Measurements from ENCODE around the gene SLC22A14. TPM values are rescaled to one million over a fixed set of nuclear protein-coding genes. Genes with fewer than 3 reads are reported as not detected.

The SLC22A14 gene
- total and polyA plus RNA-seq, 9 of the 15 experiments (the other 6 are each of a cell fraction or from before 2014, with no cell fraction given), result 0.03 to 0.07 TPM; not detected in 7

- peak; percentile 57; the same call in 1 of the 2 replicates for TF ChIP-seq HES1 (IDR thresholded peaks at IDR 0.05; ENCODE audit: low read depth)
- TF ChIP-seq U2AF1 (optimal IDR thresholded peaks at IDR 0.05; ENCODE audit: low read depth, low read length), result no peak
- no peak for TF ChIP-seq TCF15 (CRISPR knock-in tag; IDR thresholded peaks at IDR 0.05)
- TF ChIP-seq AFF1 (IDR thresholded peaks at IDR 0.05; ENCODE audit: low read depth in 1 of 2, partially characterized antibody in 2 of 2), result no peak
- TF ChIP-seq SETDB1 (IDR thresholded peaks at IDR 0.05; ENCODE audit: low read length), result no peak
- TF ChIP-seq MED1 (CRISPR knock-in tag; IDR thresholded peaks at IDR 0.05; ENCODE audit: borderline replicate concordance), result no peak
- no peak for TF ChIP-seq PHF8 (IDR thresholded peaks at IDR 0.05; ENCODE audit: borderline replicate concordance, low read length)
- 0 out of 2 replicates have a peak, but pooled peaks have one; percentile 20 for TF ChIP-seq GTF2E2 (tag; IDR thresholded peaks at IDR 0.05)
- TF ChIP-seq ZNF655 (CRISPR knock-in tag; IDR thresholded peaks at IDR 0.05), result no peak
- peak; percentile 72 for TF ChIP-seq TCF3 (CRISPR knock-in tag; IDR thresholded peaks at IDR 0.05)
- TF ChIP-seq POLR2H (tag; IDR thresholded peaks at IDR 0.05; ENCODE audit: low read depth), result no peak
- TF ChIP-seq E4F1 (CRISPR knock-in tag; IDR thresholded peaks at IDR 0.05; ENCODE audit: borderline replicate concordance), result no peak
- no peak for TF ChIP-seq MLX (CRISPR knock-in tag; conservative IDR thresholded peaks at IDR 0.05)
- TF ChIP-seq ADNP (tag; IDR thresholded peaks at IDR 0.05), result no peak
- peak; percentile 30; the same call in 1 of the 2 replicates for TF ChIP-seq SMARCE1 (IDR thresholded peaks at IDR 0.05)
- no peak for TF ChIP-seq HIVEP1 (CRISPR knock-in tag; IDR thresholded peaks at IDR 0.05)
- TF ChIP-seq CBFA2T3 (IDR thresholded peaks at IDR 0.05), result peak; percentile 41; the same call in 1 of the 2 replicates
- no peak for TF ChIP-seq CEBPG (CRISPR knock-in tag; IDR thresholded peaks at IDR 0.05)
- TF ChIP-seq CEBPG (tag; conservative IDR thresholded peaks at IDR 0.05 in 1 of 2, IDR thresholded peaks at IDR 0.05 in 1 of 2), result peak in 1 of 2 experiments; percentile 58; a peak in 1 of 4 replicates
Measured at GRCh38 chr3:38257583-38257982, 24.5 kb upstream of the SLC22A14 start (continued).

Measured in K562 (cell line).